K562 treated with DMSO at 1 percent for 12 hours (cell line): Measurements from ENCODE around the gene ALG14. TPM values are rescaled to one million over a fixed set of nuclear protein-coding genes. Genes with fewer than 3 reads are reported as not detected.

Experiments
- total RNA-seq: library from RNA; unstranded; fragments of 300-600 nt; gene quantifications from 2 replicates; pipeline ENCODE4 v1.2.3, GENCODE V29; 2022; ENCODE audit not compliant: insufficient read depth

The ALG14 gene, protein sequence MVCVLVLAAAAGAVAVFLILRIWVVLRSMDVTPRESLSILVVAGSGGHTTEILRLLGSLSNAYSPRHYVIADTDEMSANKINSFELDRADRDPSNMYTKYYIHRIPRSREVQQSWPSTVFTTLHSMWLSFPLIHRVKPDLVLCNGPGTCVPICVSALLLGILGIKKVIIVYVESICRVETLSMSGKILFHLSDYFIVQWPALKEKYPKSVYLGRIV
- 0.25 and 0.28 TPM in 2 replicates for total RNA-seq

DNA sequence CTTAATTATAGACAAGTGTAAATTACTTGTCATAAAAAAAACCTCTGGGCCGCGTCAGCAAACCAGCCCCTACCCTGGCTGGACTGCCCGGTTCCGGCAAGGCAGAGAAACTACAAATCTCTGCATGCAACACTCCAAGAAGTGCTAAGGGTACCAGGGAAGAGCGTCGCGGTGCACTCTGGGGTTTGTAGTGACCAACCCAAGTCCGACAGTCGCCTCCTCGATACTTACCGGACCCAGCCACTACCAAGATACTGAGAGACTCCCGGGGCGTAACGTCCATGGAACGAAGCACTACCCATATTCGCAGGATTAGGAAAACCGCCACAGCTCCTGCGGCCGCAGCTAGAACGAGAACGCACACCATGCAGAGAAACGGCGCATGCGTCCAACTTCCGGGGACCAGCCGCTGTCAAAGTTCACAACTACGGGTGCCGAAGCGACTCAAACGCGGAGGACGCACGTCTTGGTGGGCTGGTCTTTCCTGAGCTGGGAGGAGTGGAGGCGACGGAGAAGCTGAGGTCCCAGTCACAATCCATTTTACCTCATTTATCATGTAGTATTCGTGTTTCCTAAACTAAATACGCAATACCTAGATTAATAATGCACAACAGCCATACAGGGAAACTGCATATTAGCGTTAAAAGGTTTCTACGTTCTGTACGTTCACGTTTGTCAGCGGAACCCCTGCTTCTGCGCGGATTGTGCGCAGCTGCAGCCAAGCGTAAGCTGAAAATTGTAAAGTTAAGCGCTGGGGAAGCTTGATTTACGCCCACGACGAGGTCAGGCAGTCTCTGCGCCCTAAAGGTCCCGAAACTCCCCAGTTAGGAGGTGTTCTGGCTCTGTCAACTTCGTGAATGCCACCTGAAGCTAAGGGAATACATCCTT lies at the start of gene ALG14:
Gene ALG14, minus strand, starts transcription at position 420 of the 888 bp plus-strand sequence. Its CDS starts 53 bp downstream, at position 367.

DNA sequence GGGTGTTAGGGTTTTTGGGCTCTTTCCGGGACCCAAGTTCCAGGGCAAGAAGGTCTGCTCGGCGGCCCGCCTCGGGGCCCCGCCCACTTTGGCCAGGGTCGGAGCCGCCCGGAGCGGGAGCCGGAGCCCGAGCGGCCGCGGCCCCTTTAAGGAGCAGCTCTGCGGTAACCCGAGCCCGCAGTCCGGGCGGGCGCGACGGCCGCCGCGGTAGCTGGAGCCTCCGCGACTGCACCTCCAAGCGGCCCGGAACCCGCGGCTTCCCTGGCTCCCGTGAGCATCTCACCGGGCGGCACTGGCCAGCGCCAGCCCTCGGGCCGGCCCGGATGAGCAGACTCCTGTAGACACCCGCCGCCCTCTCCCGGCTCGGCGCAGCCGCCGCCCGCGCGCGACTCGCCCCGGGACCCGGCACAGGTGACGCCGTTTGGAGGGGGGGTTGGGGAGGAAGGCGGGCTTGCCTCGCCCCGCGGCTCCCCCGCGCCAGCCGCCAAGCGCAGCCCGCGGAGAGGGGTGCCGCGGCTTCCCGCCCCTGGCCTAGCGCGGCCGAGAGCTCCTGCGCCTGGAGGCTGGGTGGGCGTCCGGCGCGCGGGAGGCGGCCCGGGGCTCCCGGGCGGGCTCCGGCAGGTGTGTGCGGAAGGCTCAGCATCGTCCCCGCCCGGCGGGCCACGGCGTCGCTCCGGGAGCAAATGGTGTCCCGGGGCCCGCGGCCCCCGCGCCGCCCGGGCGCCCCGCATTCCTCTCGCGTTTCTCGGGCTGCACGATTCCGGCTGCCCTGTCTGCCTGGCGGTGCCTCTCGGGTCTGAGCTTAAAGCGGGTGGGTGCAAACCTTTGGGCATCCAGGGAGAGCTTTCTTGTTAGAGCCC lies 44.7 kb upstream of the ALG14 start, which contains the start of gene TLCD4:
Gene TLCD4, plus strand, starts transcription at position 149 of the 860 bp plus-strand sequence. CDS start 26,547 bp downstream, outside the sequence.

GRCh38 chr1:94926915-94927404 lies 145.8 kb downstream of the ALG14 start, which contains the start of gene CNN3:
Gene CNN3, minus strand, starts transcription at chr1:94927110. Its CDS starts 216 bp downstream, at chr1:94926894.

Other genes starting within 250 kb of the ALG14 start
- not detected in 2 replicates for gene CNN3, start 145.8 kb downstream of the ALG14 start, total RNA-seq
- gene TLCD4, start 44.4 kb upstream of the ALG14 start, total RNA-seq: 3.2 and 10.0 TPM in 2 replicates
- 14.4 and 15.1 TPM in 2 replicates for gene RWDD3, start 161.3 kb upstream of the ALG14 start, total RNA-seq